ENCODE results near the gene FGFRL1.

GRCh38 chr4:1030031-1030430 lies 18.6 kb downstream of the FGFRL1 start:
- TF ChIP-seq CTCF (IDR thresholded peaks at IDR 0.05) (no peak), POLR2A (IDR thresholded peaks at IDR 0.05) (no peak)
